GM12874 (cell line): ENCODE data around the gene COL27A1.

Experiments
- CTCF ChIP-seq: IDR thresholded peaks from 2 replicates; pipeline ENCODE4 v1.5.1; 2011; ENCODE audit warnings: low read depth, mild to moderate bottlenecking, control low read depth, low read length, moderate library complexity; ENCODE audit not compliant: insufficient read depth

The COL27A1 gene

GRCh38 chr9:114350636-114351401, 195.5 kb downstream of the COL27A1 start:
- no peak for TF ChIP-seq CTCF

- no peak for TF ChIP-seq CTCF
Observed at GRCh38 chr9:114351932-114352331, 196.6 kb downstream of the COL27A1 start.

- TF ChIP-seq CTCF = no peak
Observed at GRCh38 chr9:114355821-114356220, 200.5 kb downstream of the COL27A1 start.

GRCh38 chr9:114356792-114357191, 201.5 kb downstream of the COL27A1 start:
- no peak for TF ChIP-seq CTCF

- TF ChIP-seq CTCF = no peak
Observed at GRCh38 chr9:114357360-114357759, 202.0 kb downstream of the COL27A1 start.

- no peak for TF ChIP-seq CTCF
Observed at GRCh38 chr9:114357911-114358328, 202.6 kb downstream of the COL27A1 start.

GRCh38 chr9:114359801-114360200, 204.5 kb downstream of the COL27A1 start:
- no peak for TF ChIP-seq CTCF
